Measurements from ENCODE around the gene DPY19L1.
"Not testable (repeated sequence)": the region's sequence is repeated elsewhere in the genome, so short reads cannot be mapped to it uniquely, and the experiment has no call there.

DPY19L1 gene

DNA sequence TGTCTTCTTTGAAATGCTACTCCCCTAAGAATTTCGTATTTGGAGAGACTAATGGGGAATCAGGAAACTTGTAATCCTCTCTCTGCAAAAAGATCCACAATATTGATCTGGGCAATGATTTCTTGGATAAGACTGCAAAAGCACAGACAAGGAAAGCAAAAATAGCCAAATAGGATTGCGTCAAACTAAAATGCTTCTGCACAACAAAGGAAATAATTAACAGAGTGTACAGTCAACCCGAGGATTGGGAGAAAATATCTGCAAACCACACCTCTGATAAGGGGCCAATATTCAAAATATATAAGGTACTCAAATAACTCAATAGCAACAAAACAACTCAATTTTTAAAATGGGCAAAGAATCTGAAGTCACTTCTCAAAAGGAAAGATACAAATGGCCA lies 52.1 kb downstream of the DPY19L1 start:
- not testable (repeated sequence) for DNase-seq

DNA sequence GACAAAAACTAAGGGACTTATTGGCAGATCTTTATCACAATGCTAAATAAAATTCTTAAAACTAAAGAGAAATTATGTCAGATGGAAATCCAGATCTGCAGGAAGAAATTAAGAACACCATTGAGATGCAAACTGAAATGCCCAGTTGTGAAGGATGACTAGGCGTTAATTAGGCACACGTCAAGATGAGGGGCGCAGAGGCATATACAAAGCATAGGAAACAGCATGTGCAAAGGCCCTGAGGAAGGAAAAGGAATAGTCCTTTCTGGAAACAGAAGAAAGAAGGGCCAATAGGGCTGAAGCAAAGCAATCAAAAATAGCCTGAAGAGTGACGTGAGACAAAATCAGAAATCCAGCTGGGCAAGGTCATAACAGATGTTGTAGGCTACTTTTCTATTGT lies 53.1 kb downstream of the DPY19L1 start:
- DNase-seq: not testable (repeated sequence)

DNA sequence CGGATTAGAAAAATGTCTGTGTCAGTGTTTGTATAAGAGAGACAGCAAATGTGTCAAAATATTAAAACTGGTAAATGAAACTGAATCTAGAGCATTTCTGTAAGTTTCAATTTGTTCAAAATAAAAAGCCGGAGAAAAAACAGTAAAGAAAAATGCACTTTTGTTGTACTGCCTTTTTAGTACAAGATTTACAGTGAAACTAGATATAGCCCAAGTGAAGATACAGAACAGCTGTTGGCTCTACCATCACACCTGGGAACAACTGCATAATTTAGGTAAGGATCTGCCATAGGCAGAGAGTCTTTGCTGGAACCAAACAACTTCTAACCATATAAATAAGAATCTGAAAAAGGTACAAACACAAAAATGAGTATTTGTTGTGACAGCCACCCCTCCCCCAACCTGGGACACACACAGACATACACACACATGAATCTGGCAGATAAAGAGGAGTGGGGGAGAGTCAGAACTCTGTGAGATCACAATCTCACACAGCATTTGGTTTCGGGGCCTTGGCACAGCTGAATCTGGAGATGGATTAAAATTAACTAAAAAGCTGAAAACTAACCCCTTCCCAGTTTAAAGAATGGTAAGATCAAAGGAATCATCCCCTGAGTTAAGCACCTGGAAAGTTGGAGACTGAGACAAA lies 54.8 kb downstream of the DPY19L1 start:
- DNase-seq: peak in 1 of 5 experiments; percentile 24

DNA sequence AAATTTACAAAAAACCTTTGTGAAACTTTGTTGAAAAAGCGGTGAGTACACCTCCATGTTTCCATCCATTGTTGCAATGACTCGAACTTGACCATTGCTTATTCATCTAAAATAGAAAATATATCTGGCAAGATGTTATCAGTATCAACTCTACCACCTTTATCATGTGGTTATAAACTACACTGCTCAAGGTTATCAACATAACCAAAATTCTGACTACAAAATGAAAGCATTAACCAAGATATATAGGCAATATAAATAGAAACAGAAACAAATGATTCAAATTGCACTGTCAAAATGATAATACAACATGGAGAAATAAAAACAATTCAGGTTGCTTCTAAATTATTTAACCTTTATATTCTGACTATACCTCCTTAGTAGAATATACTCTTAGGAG lies 58.2 kb downstream of the DPY19L1 start:
- peak in 1 of 5 experiments; percentile 25 for DNase-seq

DNA sequence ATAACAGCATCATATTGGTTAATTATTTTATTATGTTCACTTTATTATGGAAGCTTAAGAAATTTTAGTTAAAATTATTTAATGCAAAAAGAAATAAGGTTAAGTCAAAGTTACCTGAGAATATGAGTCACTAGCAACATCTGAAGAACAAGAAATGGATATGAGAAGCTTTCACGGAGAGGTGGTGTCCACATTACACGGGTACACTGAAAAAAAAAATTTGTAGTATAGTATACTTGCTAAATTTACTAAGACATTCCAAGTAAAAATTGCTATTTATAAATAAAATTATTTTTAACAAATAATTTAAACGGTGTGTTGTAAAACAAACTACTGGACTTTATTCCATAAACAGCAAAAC lies 63.9 kb downstream of the DPY19L1 start:
- no peak for DNase-seq

DNA sequence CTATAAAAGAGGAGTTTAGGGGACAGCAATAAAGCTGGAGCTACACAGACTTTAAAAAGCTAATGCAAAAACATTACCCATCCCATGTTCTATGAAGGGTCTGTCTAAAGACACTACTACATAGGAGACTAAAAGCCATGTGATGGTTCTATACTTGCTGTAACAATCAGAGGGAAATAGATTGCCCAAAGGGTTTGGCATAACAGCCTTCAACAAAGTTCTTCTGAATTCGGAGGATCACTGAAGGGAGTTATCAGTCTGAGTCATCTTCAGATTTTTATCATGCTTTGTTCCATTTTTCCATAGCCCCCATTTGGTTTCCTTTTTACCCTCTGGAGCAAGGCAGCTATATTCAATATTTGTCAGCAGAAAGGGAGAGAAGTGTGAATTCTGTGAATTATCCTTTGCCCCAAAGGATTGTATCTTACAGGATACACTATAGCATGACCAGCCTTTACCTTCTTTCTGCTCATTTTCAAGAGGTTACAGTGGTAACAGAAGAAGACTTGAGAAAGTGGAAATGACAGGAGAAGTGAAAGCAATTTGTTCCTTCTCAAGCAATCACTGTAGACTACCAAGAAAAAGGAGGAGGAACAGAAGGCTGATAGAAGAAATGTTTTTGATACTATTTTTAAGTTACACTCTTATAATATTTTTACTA lies 64.4 kb downstream of the DPY19L1 start:
- DNase-seq: peak in 1 of 5 experiments; percentile 27

DNA sequence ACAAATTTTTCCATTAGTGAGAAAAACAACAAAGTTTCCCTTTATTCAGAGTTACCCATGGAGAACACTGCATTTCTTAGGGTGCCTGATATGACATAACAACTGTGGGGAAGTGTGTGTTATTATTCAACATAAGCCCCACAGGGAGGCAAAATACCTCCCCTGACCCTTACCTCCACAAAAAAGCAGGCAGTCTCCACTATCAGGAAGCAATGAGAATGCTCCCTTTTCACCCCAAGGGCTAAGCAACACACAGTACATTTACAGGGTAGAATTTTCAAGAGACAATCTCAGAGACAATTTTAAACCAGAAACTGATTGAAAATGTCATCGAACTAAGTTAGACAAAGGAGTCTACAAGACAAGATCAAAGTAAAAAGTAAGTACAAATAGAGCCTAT lies 69.5 kb downstream of the DPY19L1 start:
- DNase-seq: not testable (repeated sequence)

DNA sequence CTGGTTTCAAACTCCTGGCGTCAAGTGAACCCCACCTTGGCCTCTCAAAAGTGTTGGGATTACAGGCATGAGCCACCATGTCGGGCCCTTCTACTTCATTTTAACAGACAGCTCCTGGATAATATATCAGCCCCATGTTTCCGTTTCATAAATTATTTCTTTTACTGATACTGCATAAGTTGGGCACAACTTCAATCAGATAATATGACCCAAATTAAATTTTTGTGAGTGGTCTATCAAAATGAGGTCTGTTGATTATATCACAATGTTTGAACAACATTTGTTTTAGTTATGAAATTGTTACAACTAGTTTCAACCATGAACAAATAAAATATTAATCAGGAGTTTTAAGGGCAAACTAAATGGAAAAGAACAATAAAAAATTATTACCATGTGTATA lies 70.8 kb downstream of the DPY19L1 start:
- not testable (repeated sequence) for DNase-seq

DNA sequence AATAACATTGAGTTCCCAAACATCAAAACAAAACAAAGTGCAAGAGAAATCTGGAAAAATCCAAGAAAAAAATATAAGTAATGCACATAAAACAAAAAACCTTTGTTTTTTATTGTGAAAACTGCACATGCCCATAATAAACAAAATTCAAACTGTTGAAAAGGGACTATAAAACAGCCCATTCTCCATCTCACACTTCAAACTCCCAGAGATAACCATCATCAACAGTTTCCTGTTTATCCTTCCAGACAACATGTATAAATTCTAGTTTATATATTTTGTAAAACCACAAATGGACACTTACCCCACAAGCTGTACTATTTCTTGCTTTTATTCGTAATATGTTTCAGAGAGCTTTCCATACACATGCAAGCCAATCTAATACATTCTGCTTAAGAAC lies 79.3 kb downstream of the DPY19L1 start:
- DNase-seq: no peak

DNA sequence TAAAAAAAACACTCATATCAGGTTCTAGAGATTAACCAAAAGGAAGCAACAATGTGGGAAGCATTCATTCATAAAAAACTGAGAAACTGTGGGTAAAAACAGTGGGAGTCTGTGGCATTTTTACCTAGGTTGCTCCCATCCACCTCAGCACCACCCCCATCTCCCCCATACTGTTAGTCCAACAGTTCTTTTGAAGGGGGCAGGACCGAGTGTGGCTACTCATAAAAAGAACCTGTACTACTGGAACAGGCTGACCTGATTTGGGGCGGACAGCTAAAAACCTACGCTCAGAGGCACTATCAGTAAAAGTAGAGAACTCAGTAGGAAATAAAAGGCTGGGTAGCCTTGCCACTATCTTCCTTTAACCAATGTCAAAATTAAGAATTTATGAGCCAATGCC lies 84.5 kb downstream of the DPY19L1 start:
- no peak for DNase-seq

DNA sequence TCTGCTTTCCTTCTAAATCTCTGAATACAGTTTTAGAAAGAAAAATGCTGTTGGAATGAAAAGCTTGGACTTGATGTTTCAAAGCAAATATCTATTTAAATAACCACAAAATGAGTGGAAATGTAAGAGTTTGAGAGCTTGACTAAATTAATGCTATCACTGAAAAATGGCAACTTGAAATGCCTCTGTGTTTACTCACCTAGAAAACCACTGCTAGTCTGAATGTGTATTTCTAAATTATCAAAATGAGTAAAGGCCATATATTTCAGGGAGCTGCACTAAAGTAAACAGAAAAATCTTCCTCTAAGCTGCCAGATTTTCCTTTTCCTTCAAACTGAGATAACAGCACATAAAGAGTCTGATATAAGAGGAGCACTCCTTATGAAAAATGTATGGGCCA lies 87.9 kb downstream of the DPY19L1 start:
- DNase-seq: no peak

DNA sequence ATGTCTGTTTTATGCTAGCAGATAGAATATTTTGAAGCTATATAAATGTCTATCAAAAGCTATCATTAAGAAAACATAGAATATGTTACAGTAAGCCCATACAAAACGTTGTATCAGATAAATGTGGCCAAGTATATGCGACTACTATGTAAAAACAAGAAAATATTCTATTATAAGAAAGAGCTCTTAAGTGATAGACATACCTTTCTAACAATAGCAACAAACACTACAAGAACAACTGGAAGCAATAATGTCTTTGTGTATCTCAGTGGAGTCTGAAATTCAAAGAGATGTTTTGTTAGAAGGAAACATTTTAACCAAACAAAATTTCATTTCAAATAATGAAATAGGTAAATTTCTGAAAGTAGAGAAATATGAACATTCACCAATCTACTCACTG lies 89.9 kb downstream of the DPY19L1 start:
- not testable (repeated sequence) for DNase-seq

DNA sequence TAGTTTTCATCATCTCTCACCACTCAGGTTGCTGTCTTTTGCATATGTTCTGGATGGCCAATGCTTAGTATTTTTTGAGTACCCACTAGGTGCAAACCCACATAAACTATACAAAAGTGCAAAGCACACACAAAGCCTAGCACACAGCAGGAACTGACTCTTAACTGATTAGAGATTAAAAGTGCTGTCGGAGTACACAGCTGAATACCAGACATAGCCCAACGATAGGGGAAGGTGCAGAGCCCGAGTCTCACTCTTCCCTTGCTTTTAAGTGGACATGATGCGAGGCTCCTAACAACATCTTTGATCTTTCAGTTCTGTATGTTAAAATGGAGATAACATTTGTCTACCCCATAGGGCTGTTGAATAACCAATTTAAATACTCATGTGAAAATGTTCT lies 90.8 kb downstream of the DPY19L1 start:
- DNase-seq: no peak

DNA sequence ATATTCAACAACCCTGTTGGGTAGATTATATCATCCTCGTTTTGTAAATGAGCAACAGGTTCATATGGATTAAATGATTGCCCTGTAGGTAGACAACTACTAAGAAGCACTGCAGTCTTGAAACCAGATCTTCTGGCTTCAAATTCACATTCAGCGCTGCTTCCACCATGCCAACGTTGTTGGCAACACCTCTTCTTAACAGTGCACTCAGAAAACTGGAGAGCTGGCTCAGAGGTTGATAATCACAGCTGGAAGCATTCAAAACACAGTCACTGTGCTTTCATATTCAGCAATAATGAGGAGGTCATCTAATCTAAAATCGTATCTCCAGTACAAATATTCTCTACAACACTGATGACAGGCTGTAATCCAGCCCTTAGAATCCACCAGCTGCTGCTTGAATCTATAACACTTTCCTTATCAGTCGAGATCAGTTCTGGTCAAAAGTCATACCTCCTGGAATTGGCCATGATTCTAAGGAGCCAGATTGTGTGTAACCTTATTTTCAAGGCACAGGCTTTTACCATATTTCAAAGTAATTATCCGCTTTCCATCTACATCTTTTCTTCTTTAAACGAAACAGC lies 91.3 kb downstream of the DPY19L1 start:
- DNase-seq: not testable (repeated sequence)

DNA sequence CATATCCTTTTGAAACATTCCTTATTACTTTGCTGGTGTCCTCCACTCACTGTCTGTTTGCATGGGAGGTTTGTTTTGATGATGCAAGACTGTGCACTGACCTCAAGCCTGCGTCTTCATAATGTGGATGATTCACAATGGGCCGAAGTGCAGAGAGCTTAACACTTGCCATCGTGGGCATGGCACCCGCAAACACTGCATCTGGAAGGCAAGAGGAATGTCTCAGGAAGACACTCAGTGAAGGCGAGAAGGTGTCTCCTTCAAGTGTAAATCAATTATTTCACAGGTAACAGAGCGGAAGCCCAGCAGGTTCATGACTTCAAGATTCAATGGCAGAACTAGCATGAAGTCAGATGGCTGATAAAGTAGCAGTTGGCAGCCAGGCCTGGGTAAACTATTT lies 98.1 kb downstream of the DPY19L1 start:
- DNase-seq: no peak

DNA sequence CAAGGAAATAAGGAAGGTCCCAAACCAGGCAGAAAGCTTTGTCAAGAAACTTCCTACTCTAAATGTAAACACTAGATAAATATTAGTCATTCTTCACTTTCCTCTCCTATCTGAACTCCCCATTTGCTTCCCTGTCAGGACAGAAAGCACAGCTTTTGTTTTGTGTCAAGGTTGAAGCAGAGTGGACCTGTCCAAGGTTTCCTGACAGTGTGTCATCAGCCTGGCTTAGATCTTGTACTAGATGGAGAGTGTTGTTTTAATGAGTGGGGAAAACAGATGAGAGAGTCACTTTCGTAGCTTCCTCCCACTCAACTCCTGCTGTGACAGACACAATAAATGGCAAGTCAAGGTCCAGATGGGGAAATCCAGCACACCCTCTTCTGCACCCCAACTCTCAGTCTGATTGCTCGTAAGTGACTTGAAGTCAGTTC lies 101.5 kb downstream of the DPY19L1 start:
- DNase-seq: not testable (repeated sequence)

DNA sequence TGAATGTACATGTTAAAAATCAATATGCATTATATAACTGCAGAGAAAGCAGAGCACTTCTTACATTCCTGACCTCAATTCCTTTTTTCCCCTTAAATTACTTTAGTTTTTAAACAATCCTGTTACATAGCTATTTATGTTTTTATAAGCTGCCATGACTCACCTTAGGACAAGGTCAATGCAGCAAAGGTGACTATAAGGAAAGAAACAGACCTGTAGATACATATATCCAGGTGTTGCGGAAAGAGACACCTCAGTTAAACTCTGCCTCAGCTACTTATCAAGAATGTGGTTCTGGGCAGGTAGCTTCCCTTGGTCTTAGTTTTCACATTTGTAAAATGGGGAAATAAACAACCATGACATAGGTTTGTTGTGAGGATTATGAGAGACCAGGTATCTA lies 105.5 kb downstream of the DPY19L1 start:
- DNase-seq: no peak

DNA sequence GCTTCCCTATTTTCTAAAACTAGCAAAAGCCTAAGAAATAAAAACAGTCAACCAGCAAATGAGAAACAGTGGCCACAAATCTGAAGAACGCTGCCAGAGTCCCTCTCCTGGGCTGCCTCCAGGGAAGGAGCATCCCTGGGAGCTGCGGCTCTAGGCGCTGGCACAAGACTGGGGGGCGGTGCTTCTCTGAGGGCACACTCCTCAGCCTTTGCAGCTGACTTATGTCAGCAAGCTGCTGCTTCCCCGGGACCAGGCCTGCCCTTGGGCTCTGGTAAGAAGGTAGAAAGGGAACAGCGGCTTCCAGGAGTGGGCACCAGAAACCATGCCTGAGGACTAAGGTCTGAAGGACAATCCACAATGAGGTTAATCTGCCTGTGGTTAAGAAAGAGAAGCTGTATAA lies 107.5 kb downstream of the DPY19L1 start:
- DNase-seq: not testable (repeated sequence)

DNA sequence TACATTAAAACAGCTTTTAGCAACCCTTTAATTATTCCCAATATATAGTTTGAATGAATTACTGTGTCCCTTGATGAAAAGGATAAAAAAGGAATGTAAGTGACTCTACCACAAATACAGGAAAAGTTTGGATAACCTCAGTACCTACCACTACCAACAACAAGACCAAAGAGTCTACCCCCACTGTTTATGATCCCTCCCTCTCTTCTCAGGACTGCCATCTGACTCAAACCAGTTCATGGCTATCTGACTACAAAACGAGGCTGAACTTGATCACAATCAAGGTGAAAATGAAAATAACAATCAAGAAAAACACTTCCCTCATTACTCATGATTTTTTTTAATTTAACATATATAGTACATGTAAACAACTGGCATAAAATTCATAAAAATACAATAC lies 108.7 kb downstream of the DPY19L1 start:
- peak in 1 of 5 experiments; percentile 22 for DNase-seq

DNA sequence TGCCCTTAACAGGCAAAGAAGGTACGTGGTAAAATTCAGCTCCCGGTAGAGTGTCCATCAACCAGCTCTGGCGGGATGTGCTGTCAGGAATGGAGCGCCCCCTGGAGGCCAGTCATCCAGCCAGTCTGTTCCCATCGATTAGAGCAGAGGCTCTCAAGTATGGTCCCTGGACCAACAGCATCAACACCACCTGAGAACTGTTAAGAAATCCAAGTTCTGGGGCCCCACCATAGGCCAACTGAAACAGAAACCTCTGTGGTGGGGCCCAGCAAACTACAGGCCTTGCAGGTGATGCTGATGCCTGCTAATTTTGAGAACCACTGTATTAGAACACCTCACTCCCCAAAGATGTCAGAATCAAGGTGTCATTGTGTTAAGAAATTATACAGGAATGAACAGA lies 109.2 kb downstream of the DPY19L1 start:
- DNase-seq: peak in 3 of 5 experiments; percentile 12 to 35 (median 27)

DNA sequence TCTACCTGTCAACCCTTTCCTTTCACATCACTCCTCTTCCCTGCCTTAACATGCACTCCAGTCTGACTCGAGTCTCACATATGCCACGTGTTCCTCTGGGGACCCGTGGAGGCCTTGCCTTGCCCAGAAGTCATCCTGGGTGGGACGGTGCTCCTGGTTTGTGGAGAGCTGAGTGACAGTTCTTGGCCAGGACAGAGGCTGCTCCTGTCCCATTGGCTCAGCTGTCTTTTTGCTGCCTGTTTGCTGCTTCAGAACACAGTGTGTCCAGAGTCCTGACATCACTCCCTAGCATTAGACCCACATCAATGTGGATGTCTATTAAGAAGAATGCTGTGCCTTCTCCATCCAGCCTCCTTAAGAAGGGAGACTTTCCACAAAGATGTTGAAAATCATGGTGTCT lies 116.8 kb downstream of the DPY19L1 start:
- not testable (repeated sequence) for DNase-seq

DNA sequence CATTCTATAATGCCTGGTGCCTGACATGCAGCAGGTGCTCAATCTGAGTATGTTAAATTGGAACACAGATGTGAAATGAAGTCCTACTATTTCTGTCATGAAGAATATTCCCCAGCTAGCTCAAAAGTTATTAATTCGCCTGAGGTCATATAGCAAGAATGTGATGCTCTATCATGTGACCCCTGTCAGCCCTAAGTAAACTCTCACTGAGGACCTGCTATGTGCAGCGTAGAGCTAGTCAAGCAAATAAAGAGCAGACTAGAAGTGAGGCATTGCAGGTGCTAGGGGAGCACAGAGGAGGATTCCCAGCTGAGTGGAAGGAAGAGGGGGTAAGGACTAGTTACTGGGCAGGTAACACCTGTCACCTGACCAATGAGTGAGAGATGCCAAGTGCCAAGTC lies 118.2 kb downstream of the DPY19L1 start:
- DNase-seq: not testable (repeated sequence)

DNA sequence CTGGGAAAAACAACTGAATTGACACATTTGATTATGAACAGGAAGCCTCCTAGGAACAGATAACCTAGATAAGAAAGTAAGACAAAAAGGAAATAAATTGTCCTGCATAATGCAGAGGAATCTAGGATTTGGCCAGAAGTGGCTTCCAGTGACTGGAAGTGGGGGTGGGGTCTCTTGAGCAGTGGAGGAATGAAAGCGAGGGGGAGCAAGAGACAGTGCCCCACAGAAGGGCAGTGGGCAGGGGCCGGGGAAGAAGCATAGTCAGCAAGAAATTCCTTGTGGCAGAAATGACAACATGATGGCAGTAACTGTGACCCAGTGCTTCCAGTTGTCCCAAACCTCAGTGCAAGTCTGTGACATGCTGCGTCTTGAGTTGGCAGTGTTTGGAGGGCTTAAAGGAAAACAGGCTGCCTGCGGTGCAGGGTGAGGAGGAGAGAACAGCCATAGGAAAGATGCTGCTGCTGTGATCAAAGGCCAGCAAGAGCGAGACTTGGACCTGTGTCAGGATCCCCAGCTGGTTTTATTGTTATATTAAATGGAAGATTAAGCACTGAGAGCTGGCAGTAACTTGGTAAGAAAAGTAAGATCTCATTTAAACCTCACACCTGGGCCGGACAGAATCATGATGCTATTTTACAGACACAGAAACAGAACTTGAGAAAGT lies 119.0 kb downstream of the DPY19L1 start:
- DNase-seq: not testable (repeated sequence)

DNA sequence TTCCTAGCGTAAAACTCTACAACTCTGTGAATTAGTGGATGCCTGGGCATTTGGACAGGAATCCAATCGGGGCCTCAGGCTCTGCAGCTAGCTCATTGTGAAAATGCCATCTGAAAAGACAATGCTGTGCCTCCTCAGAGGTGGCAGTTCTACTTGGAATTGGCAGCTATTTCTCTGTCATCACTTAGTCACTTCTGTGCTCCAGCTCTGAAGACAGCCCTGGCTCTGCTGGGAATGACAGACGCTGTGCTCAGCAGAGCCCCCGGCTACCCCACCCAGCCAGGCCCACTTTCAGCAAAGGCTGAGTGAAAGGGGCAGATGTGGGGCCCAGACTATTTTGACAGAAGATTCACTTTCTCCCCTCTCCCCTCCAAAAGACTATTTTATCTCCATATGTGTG lies 119.8 kb downstream of the DPY19L1 start:
- not testable (repeated sequence) for DNase-seq

Data from T-helper 2 cell (primary cell).